CD4-positive, alpha-beta T cell (primary cell): Measurements from ENCODE around the gene CSF2RB. TPM values are rescaled to one million over a fixed set of nuclear protein-coding genes. Genes with fewer than 3 reads are reported as not detected.

Source experiments
- ATAC-seq: fragments of 200-7000 bp; cut with Tn5 transposase; one replicate; pipeline ENCODE4 v1.10.0; 2022; ENCODE audit warnings: mild to moderate bottlenecking; ENCODE audit not compliant: poor library complexity
- CTCF ChIA-PET: fragments of 350-600 bp; sonication (Branson Sonifier 250); formaldehyde crosslinking; loops from one replicate; lab custom pipeline; 2021; ENCODE audit warnings: antibody characterized with exemption, inconsistent platforms; lab: Charles Lee
- POLR2A ChIA-PET: fragments of 350-600 bp; sonication (Branson Sonifier 250); formaldehyde crosslinking; loops from one replicate; lab custom pipeline; 2021; ENCODE audit warnings: antibody characterized with exemption, inconsistent platforms; lab: Charles Lee
- DNase-seq, 14 experiments: peaks; one replicate each; pipeline ENCODE4 v3.0.0-alpha.2; 2013 to 2020; ENCODE audit warnings: mixed read lengths in 2 of 14
- H3K27ac ChIP-seq, 2 donors: one replicate each; pipeline versions ENCODE4 v1.5.1 to v1.7.0; 2013; ENCODE audit warnings: low read length in 2 of 2, low read depth in 1 of 2, mild to moderate bottlenecking in 1 of 2
- H3K27me3 ChIP-seq, 2 experiments: 1 replicate in 1 of 2; 2 replicates in 1 of 2; pipeline versions ENCODE4 v1.6.1 to v1.7.0; 2013; ENCODE audit warnings: low read length in 2 of 2, control low read depth in 1 of 2, mild to moderate bottlenecking in 1 of 2, moderate library complexity in 1 of 2; ENCODE audit not compliant: insufficient read depth in 2 of 2, control insufficient read depth in 1 of 2
- H3K36me3 ChIP-seq: one replicate; pipeline ENCODE4 v1.6.1; 2013; ENCODE audit warnings: low read length, control low read depth; ENCODE audit not compliant: insufficient read depth
- H3K4me1 ChIP-seq: one replicate; pipeline ENCODE4 v1.6.1; 2013; ENCODE audit warnings: low read length, control low read depth; ENCODE audit not compliant: insufficient read depth
- H3K4me3 ChIP-seq: one replicate; pipeline ENCODE4 v1.5.1; 2013; ENCODE audit warnings: mild to moderate bottlenecking, low read length, moderate library complexity
- H3K9me3 ChIP-seq, 2 experiments: 1 replicate in 1 of 2; 2 replicates in 1 of 2; pipeline versions ENCODE4 v1.6.1 to v1.7.0; 2013; ENCODE audit warnings: low read length in 2 of 2, mild to moderate bottlenecking in 2 of 2, control low read depth in 1 of 2, moderate library complexity in 1 of 2; ENCODE audit not compliant: control insufficient read depth in 1 of 2, insufficient read depth in 1 of 2
- H3K27ac Mint-ChIP-seq: one replicate; pipeline ENCODE4 v1.8.0; 2020; ENCODE audit warnings: mixed read lengths
- H3K27me3 Mint-ChIP-seq: one replicate; pipeline ENCODE4 v1.8.0; 2021; ENCODE audit warnings: mixed read lengths
- H3K36me3 Mint-ChIP-seq: one replicate; pipeline ENCODE4 v1.8.0; 2021; ENCODE audit warnings: low read depth, mixed read lengths
- H3K4me1 Mint-ChIP-seq: one replicate; pipeline ENCODE4 v1.8.0; 2021; ENCODE audit warnings: low read depth, mixed read lengths
- H3K4me3 Mint-ChIP-seq: one replicate; pipeline ENCODE4 v1.8.0; 2020; ENCODE audit warnings: mild to moderate bottlenecking, mixed read lengths
- H3K9me3 Mint-ChIP-seq: one replicate; pipeline ENCODE4 v1.8.0; 2020; ENCODE audit warnings: mixed read lengths
- CTCF ChIP-seq: fragments of 200-600 bp; IDR thresholded peaks from one replicate; pipeline ENCODE4 v1.8.0; 2022; ENCODE audit warnings: antibody characterized with exemption, mild to moderate bottlenecking
- intact Hi-C, 2 experiments: fragments of 100-400 bp; cut with DNase I in 1 of 2; cut with micrococcal nuclease in 1 of 2; formaldehyde crosslinking; loops; one replicate each; pipeline versions ENCODE4 v1.15.1 to v1.9.0; 2023 to 2025; cut with DNase I, micrococcal nuclease
- total RNA-seq, 174 experiments: library from RNA in 2 of 174; stranded (reverse) in 2 of 174; gene quantifications; one replicate each; pipeline ENCODE4 v1.2.3 and lab custom pipeline; 2021 to 2026

Gene CSF2RB
- total RNA-seq, 2 experiments from 2014 or later = 1.5 TPM

GRCh38 chr22:36963302-36963701, 49.9 kb downstream of the CSF2RB start:
- DNase-seq (no peak), ATAC-seq (no peak)
- Mint-ChIP-seq H3K36me3 (no peaks in the 10 kb centered on the region), H3K27ac (no peak overlapping the region), H3K4me1 (no peaks in the 10 kb centered on the region), H3K4me3 (no peak overlapping the region), H3K9me3 (no peaks in the 10 kb centered on the region), H3K27me3 (peaks cover 27% of the 10 kb centered on the region)
- ChIA-PET POLR2A (no interaction called here), CTCF (interaction anchor here (1.3 kb wide), 1 partner anchor 15 kb away, joined by 5 read pairs; no protein-coding TSS in a partner anchor)
- H3K4me1 ChIP-seq = no peaks in the 10 kb centered on the region
- TF ChIP-seq CTCF = no peak
- H3K27ac ChIP-seq = no peak overlapping the region
- no peak overlapping the region for H3K4me3 ChIP-seq
- H3K27me3 ChIP-seq = peaks cover 0 to 17% of the 10 kb centered on the region in 2 experiments
- H3K36me3 ChIP-seq = no peaks in the 10 kb centered on the region
- intact Hi-C loops = no loop called here
- H3K9me3 ChIP-seq = no peaks in the 10 kb centered on the region

- no peaks in the 10 kb centered on the region for H3K36me3 Mint-ChIP-seq
- Histone ChIP-seq H3K4me1 (no peaks in the 10 kb centered on the region), H3K4me3 (no peak overlapping the region), H3K36me3 (no peaks in the 10 kb centered on the region), H3K27me3 (peaks cover 0 to 17% of the 10 kb centered on the region in 2 experiments), H3K27ac (no peak overlapping the region), H3K9me3 (no peaks in the 10 kb centered on the region)
- H3K4me3 Mint-ChIP-seq = no peak overlapping the region
- ChIA-PET POLR2A (no interaction called here), CTCF (interaction anchor here (1.1 kb wide), 1 partner anchor 13 kb away, joined by 3 read pairs; no protein-coding TSS in a partner anchor)
- H3K27me3 Mint-ChIP-seq = peaks cover 26% of the 10 kb centered on the region
- intact Hi-C loops = no loop called here
- DNase-seq (no peak), ATAC-seq (no peak)
- H3K4me1 Mint-ChIP-seq = no peaks in the 10 kb centered on the region
- no peaks in the 10 kb centered on the region for H3K9me3 Mint-ChIP-seq
- no peak for TF ChIP-seq CTCF
- H3K27ac Mint-ChIP-seq = no peak overlapping the region
Measured at GRCh38 chr22:36964106-36964505, 50.7 kb downstream of the CSF2RB start.

DNA sequence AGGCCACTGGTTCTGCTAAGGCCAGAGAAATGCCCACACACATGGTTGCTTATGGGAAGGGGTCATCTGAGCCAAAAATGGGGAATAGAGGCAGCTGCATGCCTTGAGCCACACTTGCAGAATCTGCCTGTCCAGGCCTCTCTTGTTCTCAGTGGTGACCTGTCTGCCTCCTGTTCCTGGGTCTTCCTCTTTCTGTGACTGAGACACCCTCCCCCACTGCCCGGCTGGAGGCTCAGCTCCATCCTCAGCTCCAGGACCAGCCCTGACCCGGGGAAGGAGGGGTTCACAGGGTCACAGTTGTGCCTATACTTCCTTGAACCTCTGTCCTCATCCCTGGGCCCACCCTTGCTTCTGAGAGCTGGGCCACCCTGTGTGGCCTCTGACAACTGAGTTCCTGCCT, 52.3 kb downstream of the CSF2RB start:
- no peak overlapping the region for H3K4me3 Mint-ChIP-seq
- ChIA-PET CTCF (no interaction called here), POLR2A (no interaction called here)
- TF ChIP-seq CTCF = no peak
- Histone ChIP-seq H3K9me3 (no peaks in the 10 kb centered on the region), H3K36me3 (no peaks in the 10 kb centered on the region), H3K4me3 (no peak overlapping the region), H3K27me3 (peaks cover 0 to 12% of the 10 kb centered on the region in 2 experiments), H3K4me1 (no peaks in the 10 kb centered on the region), H3K27ac (no peak overlapping the region)
- intact Hi-C loops = no loop called here
- H3K27me3 Mint-ChIP-seq = peaks cover 15% of the 10 kb centered on the region
- no peaks in the 10 kb centered on the region for H3K36me3 Mint-ChIP-seq
- no peaks in the 10 kb centered on the region for H3K4me1 Mint-ChIP-seq
- H3K27ac Mint-ChIP-seq = no peak overlapping the region
- DNase-seq = no peak
- ATAC-seq = no peak
- no peaks in the 10 kb centered on the region for H3K9me3 Mint-ChIP-seq
